Cardiac muscle cell (in vitro differentiated cells and primary cell): Measurements from ENCODE around the gene RRBP1. TPM values are rescaled to one million over a fixed set of nuclear protein-coding genes. Genes with fewer than 3 reads are reported as not detected.

Experiments used
- DNase-seq, 2 donors: peaks; one replicate each; pipeline versions ENCODE4 v3.0.0 to v3.0.0-alpha.2; 2010 to 2017; ENCODE audit warnings: low read depth in 1 of 2, low spot score in 1 of 2
- H3K27ac ChIP-seq: fragments of 200-600 bp; sonication (generic); 2 replicates; pipeline ENCODE4 v1.5.1; 2016
- H3K27me3 ChIP-seq: fragments of 200-600 bp; sonication (generic); 2 replicates; pipeline ENCODE4 v1.6.0; 2016; ENCODE audit warnings: control low read depth
- H3K36me3 ChIP-seq: fragments of 200-600 bp; sonication (generic); 2 replicates; pipeline ENCODE4 v1.5.1; 2016; ENCODE audit warnings: control low read depth
- H3K4me1 ChIP-seq: fragments of 200-600 bp; sonication (generic); 2 replicates; pipeline ENCODE4 v1.8.1; 2017; ENCODE audit warnings: low read depth, mild to moderate bottlenecking, mixed run types
- H3K4me3 ChIP-seq: fragments of 200-600 bp; sonication (generic); 2 replicates; pipeline ENCODE4 v1.5.1; 2016; ENCODE audit warnings: mild to moderate bottlenecking
- H3K9me3 ChIP-seq: fragments of 200-600 bp; sonication (generic); 2 replicates; pipeline ENCODE4 v1.5.1; 2017; ENCODE audit warnings: low read depth, mild to moderate bottlenecking, control low read depth
- CTCF ChIP-seq: IDR thresholded peaks from 2 replicates; pipeline ENCODE4 v1.5.1; 2012; ENCODE audit warnings: low read depth, mild to moderate bottlenecking, low read length
- polyA plus RNA-seq: library from polyadenylated mRNA; unstranded; fragments of >200 nt; fragmentation: Nextera tagmentation; extraction: Ambion mirVana; gene quantifications from 2 replicates; pipeline ENCODE4 v1.2.1, GENCODE V29; 2016
- total RNA-seq: library from RNA; depleted of rRNA; stranded (reverse); fragments of >200 nt; gene quantifications from 2 replicates; pipeline ENCODE4 v1.2.3, GENCODE V29; 2016

RRBP1 gene
- total and polyA plus RNA-seq, 2 experiments from 2014 or later, result 50.7 to 77.5 TPM

- TF ChIP-seq CTCF, result no peak
- Histone ChIP-seq H3K27me3 (no peaks in the 10 kb centered on the region), H3K4me3 (no peak overlapping the region), H3K36me3 (no peaks in the 10 kb centered on the region), H3K4me1 (peaks cover 13% of the 10 kb centered on the region), H3K27ac (no peak overlapping the region), H3K9me3 (no peaks in the 10 kb centered on the region)
- DNase-seq, result no peak
These were observed 115.7 kb downstream of the RRBP1 start for GRCh38 chr20:17566345-17566744.

- Histone ChIP-seq H3K4me1 (peaks cover 13% of the 10 kb centered on the region), H3K36me3 (no peaks in the 10 kb centered on the region), H3K27me3 (no peaks in the 10 kb centered on the region), H3K4me3 (no peak overlapping the region), H3K27ac (peak overlapping the region; percentile 21), H3K9me3 (no peaks in the 10 kb centered on the region)
- DNase-seq, result no peak
- TF ChIP-seq CTCF, result no peak
These were observed 116.7 kb downstream of the RRBP1 start for GRCh38 chr20:17565169-17565845.

Other genes with a start within 250 kb of the RRBP1 start
- 3.2 and 7.1 TPM in 2 replicates for gene BFSP1, start 150.9 kb downstream of the RRBP1 start, total RNA-seq
- 4.9 and 5.3 TPM in 2 replicates for gene BFSP1, start 150.9 kb downstream of the RRBP1 start, polyA plus RNA-seq
- gene DSTN, start 112.2 kb downstream of the RRBP1 start, total RNA-seq, result 231 and 335 TPM in 2 replicates
- gene DSTN, start 112.2 kb downstream of the RRBP1 start, polyA plus RNA-seq, result 629 and 743 TPM in 2 replicates
- not detected in 2 replicates for gene BANF2, start 17.7 kb upstream of the RRBP1 start, total RNA-seq
- not detected in 2 replicates for gene BANF2, start 17.7 kb upstream of the RRBP1 start, polyA plus RNA-seq